Parathyroid adenoma (tissue), 2 donors: ENCODE data around the gene SUSD6.

Experiments
- H2AFZ ChIP-seq: fragments of 300-600 bp; sonication (generic); one replicate; pipeline ENCODE4 v1.7.0; 2017; ENCODE audit warnings: antibody characterized with exemption, mild to moderate bottlenecking
- H3K27ac ChIP-seq: fragments of 300-600 bp; sonication (generic); one replicate; pipeline ENCODE4 v1.7.0; 2017
- H3K27me3 ChIP-seq: fragments of 300-600 bp; sonication (generic); one replicate; pipeline ENCODE4 v1.7.0; 2017; ENCODE audit warnings: low read length; ENCODE audit not compliant: control insufficient read depth, insufficient read depth
- H3K36me3 ChIP-seq: fragments of 300-600 bp; sonication (generic); one replicate; pipeline ENCODE4 v1.7.0; 2017; ENCODE audit warnings: low read length; ENCODE audit not compliant: control insufficient read depth, insufficient read depth
- H3K4me1 ChIP-seq: fragments of 300-600 bp; sonication (generic); one replicate; pipeline ENCODE4 v1.7.0; 2017; ENCODE audit warnings: control low read depth
- H3K4me2 ChIP-seq: fragments of 300-600 bp; sonication (generic); one replicate; pipeline ENCODE4 v1.7.0; 2017; ENCODE audit warnings: low read length
- H3K4me3 ChIP-seq: fragments of 300-600 bp; sonication (generic); one replicate; pipeline ENCODE4 v1.7.0; 2017; ENCODE audit warnings: low read depth, low read length
- H3K79me2 ChIP-seq: fragments of 300-600 bp; sonication (generic); one replicate; pipeline ENCODE4 v1.7.0; 2017; ENCODE audit warnings: control low read depth
- H3K9ac ChIP-seq: fragments of 300-600 bp; sonication (generic); one replicate; pipeline ENCODE4 v1.7.0; 2017; ENCODE audit warnings: mild to moderate bottlenecking
- H3K9me3 ChIP-seq: fragments of 300-600 bp; sonication (generic); one replicate; pipeline ENCODE4 v1.7.0; 2017; ENCODE audit warnings: low read length; ENCODE audit not compliant: control insufficient read depth
- TF ChIP-seq, protein P1 (sequence below): fragments of 300-600 bp; sonication (generic); IDR thresholded peaks from one replicate; pipeline ENCODE4 v1.7.0; 2017; ENCODE audit warnings: antibody characterized with exemption, mild to moderate bottlenecking
- donor health status: primary hyperparathyroidism.

SUSD6 gene

DNA sequence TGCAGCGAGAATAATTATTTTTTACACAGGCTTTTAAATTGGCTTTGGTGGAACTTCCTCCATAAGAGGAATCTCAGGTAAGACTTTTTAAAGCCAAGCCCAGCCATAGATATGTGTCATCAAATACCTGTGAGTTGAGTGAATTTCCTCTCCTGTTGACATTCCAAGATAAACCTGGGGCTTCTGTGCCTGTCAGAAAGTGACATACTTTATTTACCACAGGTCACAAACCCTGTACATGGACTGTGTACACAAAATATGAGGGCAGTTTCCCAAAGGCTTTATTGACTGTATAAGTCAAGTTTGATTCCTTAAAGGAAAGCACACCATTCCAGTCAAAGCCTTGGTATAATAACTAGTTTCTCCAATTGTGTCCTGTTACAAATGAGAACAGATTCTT, 129.7 kb downstream of the SUSD6 start:
- Histone ChIP-seq H3K27ac (no peak overlapping the region), H3K4me3 (no peak overlapping the region), H3K4me1 (no peaks in the 10 kb centered on the region), H3K36me3 (no peaks in the 10 kb centered on the region), H2AFZ (no peak overlapping the region), H3K27me3 (no peaks in the 10 kb centered on the region), H3K9ac (no peak overlapping the region), H3K79me2 (no peaks in the 10 kb centered on the region), H3K9me3 (no peaks in the 10 kb centered on the region), H3K4me2 (no peak overlapping the region)
- TF ChIP-seq, protein P1, sequence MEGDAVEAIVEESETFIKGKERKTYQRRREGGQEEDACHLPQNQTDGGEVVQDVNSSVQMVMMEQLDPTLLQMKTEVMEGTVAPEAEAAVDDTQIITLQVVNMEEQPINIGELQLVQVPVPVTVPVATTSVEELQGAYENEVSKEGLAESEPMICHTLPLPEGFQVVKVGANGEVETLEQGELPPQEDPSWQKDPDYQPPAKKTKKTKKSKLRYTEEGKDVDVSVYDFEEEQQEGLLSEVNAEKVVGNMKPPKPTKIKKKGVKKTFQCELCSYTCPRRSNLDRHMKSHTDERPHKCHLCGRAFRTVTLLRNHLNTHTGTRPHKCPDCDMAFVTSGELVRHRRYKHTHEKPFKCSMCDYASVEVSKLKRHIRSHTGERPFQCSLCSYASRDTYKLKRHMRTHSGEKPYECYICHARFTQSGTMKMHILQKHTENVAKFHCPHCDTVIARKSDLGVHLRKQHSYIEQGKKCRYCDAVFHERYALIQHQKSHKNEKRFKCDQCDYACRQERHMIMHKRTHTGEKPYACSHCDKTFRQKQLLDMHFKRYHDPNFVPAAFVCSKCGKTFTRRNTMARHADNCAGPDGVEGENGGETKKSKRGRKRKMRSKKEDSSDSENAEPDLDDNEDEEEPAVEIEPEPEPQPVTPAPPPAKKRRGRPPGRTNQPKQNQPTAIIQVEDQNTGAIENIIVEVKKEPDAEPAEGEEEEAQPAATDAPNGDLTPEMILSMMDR, result no peak

DNA sequence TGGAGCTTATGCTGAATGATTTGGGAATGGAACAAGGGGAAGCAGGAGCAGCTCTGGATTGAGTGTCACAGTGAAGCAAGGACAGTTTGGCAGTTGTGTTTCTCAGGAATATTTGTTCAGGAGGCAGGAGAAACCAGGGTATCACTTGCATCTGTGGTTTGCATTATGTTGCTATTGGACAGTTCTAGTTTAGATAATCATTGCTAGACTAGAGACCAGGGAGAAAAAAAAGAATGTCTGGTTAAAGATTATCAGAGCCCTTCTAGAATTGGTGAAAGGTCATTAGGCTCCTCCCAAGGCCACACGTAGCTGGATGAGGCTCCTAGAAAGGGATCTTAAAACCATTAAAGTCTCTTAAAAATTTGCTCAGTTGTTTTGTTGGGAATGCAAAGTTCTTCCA, 138.6 kb downstream of the SUSD6 start:
- no peak overlapping the region for H3K9ac ChIP-seq
- no peak overlapping the region for H3K4me2 ChIP-seq
- no peak overlapping the region for H3K4me3 ChIP-seq
- no peaks in the 10 kb centered on the region for H3K27me3 ChIP-seq
- H3K4me1 ChIP-seq, result no peaks in the 10 kb centered on the region
- no peak overlapping the region for H2AFZ ChIP-seq
- H3K27ac ChIP-seq, result no peak overlapping the region
- TF ChIP-seq, protein P1, result no peak
- no peaks in the 10 kb centered on the region for H3K79me2 ChIP-seq
- H3K9me3 ChIP-seq, result no peaks in the 10 kb centered on the region
- no peaks in the 10 kb centered on the region for H3K36me3 ChIP-seq

DNA sequence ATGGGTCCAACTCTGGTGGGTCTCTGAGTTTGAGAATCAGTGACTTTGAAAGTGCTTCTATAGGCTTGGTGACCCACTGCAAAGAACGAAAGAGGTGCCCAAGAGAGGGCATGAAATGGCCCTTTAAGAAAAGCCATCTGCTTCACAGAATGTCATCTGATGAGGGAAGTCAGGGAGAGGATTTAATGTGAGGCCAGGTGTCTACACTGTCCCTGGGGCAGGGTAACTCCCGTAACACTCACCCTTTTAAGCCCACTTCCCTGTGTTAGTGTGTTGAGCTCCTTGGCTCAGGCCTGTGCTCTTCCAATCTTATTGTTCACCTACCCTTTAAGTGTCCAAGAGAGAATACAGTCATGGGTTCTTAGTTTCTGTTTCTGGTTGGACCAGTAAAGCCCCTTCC, 139.1 kb downstream of the SUSD6 start:
- H3K4me2 ChIP-seq, result no peak overlapping the region
- no peak overlapping the region for H2AFZ ChIP-seq
- no peak overlapping the region for H3K4me3 ChIP-seq
- H3K79me2 ChIP-seq, result no peaks in the 10 kb centered on the region
- H3K27ac ChIP-seq, result no peak overlapping the region
- no peaks in the 10 kb centered on the region for H3K27me3 ChIP-seq
- TF ChIP-seq, protein P1, result no peak
- H3K36me3 ChIP-seq, result no peaks in the 10 kb centered on the region
- no peak overlapping the region for H3K9ac ChIP-seq
- H3K4me1 ChIP-seq, result no peaks in the 10 kb centered on the region
- no peaks in the 10 kb centered on the region for H3K9me3 ChIP-seq

DNA sequence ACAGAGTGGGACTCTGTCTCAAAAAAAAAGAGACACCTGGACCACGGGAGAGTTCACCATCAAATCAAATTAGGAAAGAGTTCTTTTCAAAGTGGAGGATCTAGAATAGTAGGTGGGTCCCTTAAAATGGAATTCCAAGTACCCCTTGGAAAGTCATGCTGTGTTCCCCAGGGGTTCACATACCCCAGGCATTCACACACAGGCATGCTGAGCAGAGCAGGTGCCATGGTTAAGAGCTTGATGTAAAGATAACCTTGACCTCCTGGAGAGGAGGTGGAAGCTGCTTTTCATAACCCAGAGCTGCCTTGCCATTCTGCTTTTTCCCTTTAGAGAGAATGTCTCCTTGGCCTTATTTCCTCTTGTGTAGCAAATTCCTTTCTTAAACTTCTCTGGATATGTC, 141.4 kb downstream of the SUSD6 start:
- no peaks in the 10 kb centered on the region for H3K4me1 ChIP-seq
- no peaks in the 10 kb centered on the region for H3K79me2 ChIP-seq
- H3K36me3 ChIP-seq, result no peaks in the 10 kb centered on the region
- no peaks in the 10 kb centered on the region for H3K27me3 ChIP-seq
- no peak overlapping the region for H3K9ac ChIP-seq
- no peak overlapping the region for H3K27ac ChIP-seq
- H2AFZ ChIP-seq, result no peak overlapping the region
- TF ChIP-seq, protein P1, result no peak
- no peak overlapping the region for H3K4me3 ChIP-seq
- no peaks in the 10 kb centered on the region for H3K9me3 ChIP-seq
- H3K4me2 ChIP-seq, result no peak overlapping the region

DNA sequence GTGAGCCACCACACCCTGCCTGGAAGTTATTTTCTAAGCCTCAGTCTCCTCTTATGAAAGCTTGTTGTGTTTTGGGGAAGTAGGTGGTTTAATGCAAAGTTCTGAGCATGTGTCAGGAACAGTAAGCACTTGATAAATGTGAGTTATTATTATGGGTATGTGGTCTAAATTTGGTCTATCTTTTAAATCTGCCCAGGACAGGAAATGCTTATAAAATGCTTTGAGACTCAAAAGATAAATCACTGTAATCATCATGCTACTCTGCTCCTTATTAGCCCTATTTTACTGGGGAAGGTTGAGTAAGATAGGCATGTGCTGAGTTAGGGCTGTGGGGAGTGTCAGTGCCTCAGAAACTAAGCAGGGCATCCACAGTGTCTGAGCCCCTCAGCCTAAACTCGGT, 142.5 kb downstream of the SUSD6 start:
- TF ChIP-seq, protein P1, result no peak
- Histone ChIP-seq H3K4me2 (no peak overlapping the region), H3K27me3 (no peaks in the 10 kb centered on the region), H3K27ac (no peak overlapping the region), H3K36me3 (no peaks in the 10 kb centered on the region), H3K4me1 (no peaks in the 10 kb centered on the region), H3K79me2 (no peaks in the 10 kb centered on the region), H3K9me3 (no peaks in the 10 kb centered on the region), H3K4me3 (no peak overlapping the region), H2AFZ (no peak overlapping the region), H3K9ac (no peak overlapping the region)
